NCI-H1092 treated with DMSO at 0.1 percent for 48 hours (cell line): Measurements from ENCODE around the gene GPR180.
A peak's percentile ranks its signal among the peaks of the same experiment; 100 is the strongest.

ENCODE experiments used
- DNase-seq: peaks from one replicate; lab custom pipeline; 2025; lab: John Stamatoyannopoulos, UW

GPR180 gene

GRCh38 chr13:94656176-94656575, 54.5 kb downstream of the GPR180 start:
- DNase-seq, result no peak

DNA sequence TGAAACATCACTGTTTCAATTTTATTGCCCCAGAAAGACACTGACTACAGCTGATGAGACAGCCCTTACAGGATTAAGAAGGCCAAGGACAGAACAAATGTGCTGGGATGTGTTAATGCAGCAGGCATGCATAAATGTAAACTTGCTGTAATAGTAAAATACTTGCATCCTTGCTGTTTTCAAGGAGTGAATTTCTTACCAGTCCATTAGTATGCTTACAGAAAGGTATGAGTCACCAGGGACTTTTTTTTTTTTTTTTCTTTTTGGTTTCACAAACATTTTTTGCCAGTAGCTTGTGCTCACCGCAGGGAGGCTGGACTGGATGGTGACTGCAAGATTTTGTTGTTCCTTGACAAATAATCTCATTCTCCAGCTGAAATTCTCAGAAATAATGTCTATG, 55.1 kb downstream of the GPR180 start:
- no peak for DNase-seq

DNA sequence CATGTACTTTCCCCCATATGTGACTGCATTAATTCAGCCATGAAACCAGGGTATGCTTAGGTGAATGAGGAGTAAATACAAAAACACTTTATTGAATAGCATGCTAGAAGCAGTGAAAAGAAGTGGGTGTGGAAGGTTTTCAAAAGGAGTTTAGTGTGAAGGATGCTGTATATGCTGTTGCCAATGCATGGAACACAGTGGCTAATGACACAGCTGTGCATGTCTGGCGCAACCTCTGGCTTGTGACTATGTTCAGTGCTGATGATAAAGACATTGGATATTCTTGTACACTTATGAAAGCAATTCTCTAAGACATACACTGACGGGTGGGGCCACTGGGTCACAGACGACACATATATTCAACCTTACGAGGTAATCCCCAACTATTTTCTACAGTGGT, 55.5 kb downstream of the GPR180 start:
- no peak for DNase-seq

- no peak for DNase-seq
Measured at GRCh38 chr13:94658926-94659597, 57.4 kb downstream of the GPR180 start.

GRCh38 chr13:94659598-94659946, 57.9 kb downstream of the GPR180 start:
- DNase-seq, result no peak

DNA sequence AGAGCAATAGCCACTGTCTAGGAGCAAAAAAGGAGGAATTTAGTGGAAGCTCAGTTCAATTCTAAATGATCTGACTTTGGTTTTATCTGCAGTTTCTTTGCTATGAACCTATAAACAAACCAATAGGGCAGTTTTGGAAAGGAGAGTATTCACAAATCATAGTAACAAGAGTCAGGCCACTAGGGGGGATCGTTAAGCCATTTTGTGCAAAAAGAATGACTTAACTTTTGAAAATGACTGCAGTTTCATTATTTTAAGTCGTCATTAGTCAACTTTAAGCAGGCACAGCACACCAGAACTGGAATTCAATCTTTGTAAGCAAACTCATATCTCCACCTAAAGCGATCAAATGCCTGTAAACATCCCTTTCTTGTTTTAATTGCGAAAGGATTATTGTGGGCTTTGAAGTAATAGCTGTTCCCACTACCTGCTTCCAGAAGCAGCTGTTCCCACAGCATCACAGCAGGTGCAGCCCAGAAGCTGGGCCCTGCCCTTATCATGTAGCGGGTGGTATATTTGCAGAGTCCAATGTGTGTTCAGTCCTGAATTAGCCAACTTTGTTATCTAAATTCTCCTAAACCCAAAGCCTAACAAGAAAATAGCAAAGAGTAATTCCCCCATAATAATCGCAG, 59.2 kb downstream of the GPR180 start:
- DNase-seq, result peak; percentile 82

GRCh38 chr13:94661406-94661805, 59.7 kb downstream of the GPR180 start:
- peak; percentile 56 for DNase-seq

GRCh38 chr13:94662274-94662945, 60.8 kb downstream of the GPR180 start:
- no peak for DNase-seq

DNA sequence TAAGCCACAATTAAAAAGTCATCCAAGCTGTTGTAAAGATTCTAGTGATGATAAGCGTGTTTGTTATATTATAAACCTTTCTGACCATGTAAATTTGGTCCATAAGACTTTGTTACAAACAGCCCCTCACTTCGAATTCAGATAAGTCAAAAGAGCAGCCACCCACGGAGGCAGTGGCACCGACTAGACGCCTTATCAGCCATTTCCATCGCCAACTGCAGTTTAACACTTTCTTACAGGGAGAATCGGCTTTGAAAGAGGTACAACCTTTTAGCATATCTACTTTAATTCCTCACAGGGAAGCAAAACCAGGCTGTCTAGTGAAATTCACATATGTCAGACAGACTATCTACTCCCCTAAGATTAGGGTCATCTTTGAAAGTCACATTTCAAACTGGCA, 63.2 kb downstream of the GPR180 start:
- no peak for DNase-seq

- DNase-seq, result no peak
Measured at GRCh38 chr13:94666065-94666464, 64.4 kb downstream of the GPR180 start.

GRCh38 chr13:94667190-94667589, 65.5 kb downstream of the GPR180 start:
- no peak for DNase-seq

GRCh38 chr13:94672400-94672799, 70.7 kb downstream of the GPR180 start:
- no peak for DNase-seq

DNA sequence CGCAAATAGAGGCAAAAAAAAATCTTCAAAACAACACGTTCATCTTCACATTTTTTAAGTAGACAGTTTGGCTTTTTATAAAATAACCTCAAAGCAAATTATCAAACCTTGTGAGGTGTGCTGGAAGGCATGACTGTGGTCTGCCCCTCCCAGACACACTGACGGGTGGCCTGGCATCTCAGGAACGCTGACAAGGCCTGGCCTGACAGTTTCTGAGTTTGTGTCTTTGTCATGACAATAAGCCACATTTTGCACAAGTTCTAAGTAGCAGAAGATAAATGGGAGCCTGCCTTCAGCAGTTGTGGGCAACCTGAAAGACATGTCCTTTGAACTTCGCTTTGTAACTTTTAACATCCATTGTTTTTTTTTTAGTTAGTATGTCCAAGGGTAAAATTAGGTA, 72.2 kb downstream of the GPR180 start:
- no peak for DNase-seq

DNA sequence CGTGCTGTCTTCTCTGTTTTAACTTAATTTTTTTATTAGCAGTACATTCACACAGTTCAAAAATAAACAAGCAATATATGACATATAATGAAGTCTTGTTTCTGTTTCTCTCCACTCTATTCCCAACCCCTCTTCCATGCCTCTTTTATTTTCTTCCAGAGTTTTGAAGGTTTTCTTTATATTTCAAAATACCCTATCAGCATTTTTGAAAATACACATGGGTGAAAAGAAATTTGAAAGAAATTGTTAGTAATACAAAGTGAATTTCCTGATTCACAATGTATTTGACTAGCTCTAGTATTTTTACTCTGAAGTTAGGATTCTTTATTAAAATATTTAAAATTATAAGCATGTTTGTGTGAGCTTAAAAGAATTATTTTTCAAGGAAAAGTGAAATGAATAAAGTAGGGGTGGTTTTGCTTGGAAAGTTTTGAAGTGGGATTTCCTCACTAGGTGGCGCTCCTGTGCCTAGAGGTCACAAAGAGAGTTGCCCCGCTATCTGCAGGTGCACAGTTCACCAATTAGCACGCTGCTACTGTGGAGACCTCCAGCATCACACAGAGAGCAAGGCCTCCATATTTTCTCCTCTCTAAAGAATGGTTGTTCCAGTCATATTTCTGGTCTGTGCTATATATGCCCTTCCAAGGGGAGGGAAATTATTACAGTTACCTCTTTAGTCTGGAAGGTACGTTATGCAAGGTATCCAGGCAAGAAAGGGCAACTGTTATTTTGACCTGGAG, 73.1 kb downstream of the GPR180 start:
- DNase-seq, result peak; percentile 75

DNA sequence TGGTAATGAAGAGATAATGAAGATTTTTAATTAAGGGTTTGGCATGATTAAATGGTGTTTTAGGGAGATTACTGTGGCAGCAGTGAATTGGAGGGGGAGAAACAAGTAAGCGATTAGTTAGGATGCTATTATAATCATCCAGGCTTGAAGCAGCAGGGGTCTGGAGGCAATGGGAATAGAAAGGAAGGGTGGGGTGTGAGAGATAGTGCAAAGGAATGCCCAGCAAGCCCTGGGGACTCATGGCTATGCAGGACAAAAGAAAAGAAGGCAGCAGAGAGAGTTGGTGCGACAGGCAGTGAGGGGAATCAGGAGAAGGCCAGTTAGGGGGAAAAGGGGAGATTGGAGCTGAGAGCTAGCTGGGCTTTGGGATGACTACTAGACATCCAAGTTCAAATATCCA, 76.1 kb downstream of the GPR180 start:
- DNase-seq, result no peak

- no peak for DNase-seq
Measured at GRCh38 chr13:94678845-94679244, 77.2 kb downstream of the GPR180 start.

- DNase-seq, result no peak
Measured at GRCh38 chr13:94679614-94680013, 78.0 kb downstream of the GPR180 start.

GRCh38 chr13:94682229-94682628, 80.6 kb downstream of the GPR180 start:
- no peak for DNase-seq

GRCh38 chr13:94683409-94683808, 81.8 kb downstream of the GPR180 start:
- DNase-seq, result no peak
